Psoas muscle (tissue), 8 donors: ENCODE data around the gene INPP5F. TPM values are rescaled to one million over a fixed set of nuclear protein-coding genes. Genes with fewer than 3 reads are reported as not detected.
A peak's percentile ranks its signal among the peaks of the same experiment; 100 is the strongest.

ENCODE experiments used
- ATAC-seq, 4 donors: fragments of 200-7000 bp; cut with Tn5 transposase; one replicate each; pipeline ENCODE4 v1.9.1; 2020; ENCODE audit warnings: moderate library complexity in 3 of 4, mild to moderate bottlenecking in 2 of 4
- DNase-seq, 2 donors: peaks; one replicate each; pipeline ENCODE4 v3.0.0-alpha.2; 2020
- H3K27ac ChIP-seq: fragments of 200-600 bp; one replicate; pipeline ENCODE4 v1.8.0; 2022
- H3K27me3 ChIP-seq, 3 donors: fragments of 200-600 bp in 1 of 3; one replicate each; pipeline versions ENCODE4 v1.6.1 to v1.8.0; 2013 to 2022; ENCODE audit warnings: low read length in 2 of 3, mild to moderate bottlenecking in 2 of 3, moderate library complexity in 1 of 3; ENCODE audit not compliant: insufficient read depth in 3 of 3
- H3K36me3 ChIP-seq, 2 donors: fragments of 200-600 bp in 1 of 2; one replicate each; pipeline versions ENCODE4 v1.6.1 to v1.8.0; 2013 to 2022; ENCODE audit warnings: low read depth in 1 of 2, mild to moderate bottlenecking in 1 of 2, moderate library complexity in 1 of 2; ENCODE audit not compliant: insufficient read depth in 1 of 2
- H3K4me1 ChIP-seq: fragments of 200-600 bp; one replicate; pipeline ENCODE4 v1.8.0; 2022
- H3K4me3 ChIP-seq: fragments of 200-600 bp; one replicate; pipeline ENCODE4 v1.8.0; 2022; ENCODE audit warnings: mild to moderate bottlenecking
- H3K9me3 ChIP-seq: fragments of 200-600 bp; one replicate; pipeline ENCODE4 v1.8.0; 2022
- CTCF ChIP-seq: fragments of 200-600 bp; IDR thresholded peaks from one replicate; pipeline ENCODE4 v1.8.0; 2022; ENCODE audit warnings: antibody characterized with exemption
- WGBS, 3 donors: extraction: QIAGEN DNeasy Blood & Tissue Kit; methylation state at CpG; one replicate each; pipeline versions ENCODE4 v1.1.6 to v1.1.7; 2013; 5-methylcytosine and 5-hydroxymethylcytosine counted together
- intact Hi-C, 2 donors: fragments of 100-400 bp; cut with DNase I; formaldehyde crosslinking; loops; one replicate each; pipeline versions ENCODE4 v1.11.0 to v1.14.2; 2022
- polyA plus RNA-seq, 3 donors: library from polyadenylated mRNA; stranded (reverse); fragments of 200-250 nt; gene quantifications; one replicate each; pipeline ENCODE4 v1.2.3, GENCODE V29; 2013
- total RNA-seq, 4 donors: library from RNA; stranded (reverse); fragmentation: NEBNext Ultra II Directional in 2 of 4; extraction: Animal tissue kit (Norgen Biotek cat#: 25700) in 2 of 4; gene quantifications; one replicate each; pipeline versions ENCODE4 v1.2.1 to v1.2.4, GENCODE V29; 2021 to 2023
- donor health status: healthy with polysubstance abuse.
- donor health status: DM: no; HTN: no; CAD: no; lungs with moderate emphysema.
- donor health status: Bipolar disorder and iron deficiency.
- donor health status: healthy.
- donor health status: DM: yes; HTN: yes; CAD: no.
- donor health status: DM: no; HTN: no; CAD: no.
- donor health status: DM: no; HTN: no; CAD: no.
- donor health status: DM: yes; HTN: yes; CAD: no.

The INPP5F gene
- total and polyA plus RNA-seq, 7 donors: 6.0 to 12.3 (median 10.0) TPM

DNA sequence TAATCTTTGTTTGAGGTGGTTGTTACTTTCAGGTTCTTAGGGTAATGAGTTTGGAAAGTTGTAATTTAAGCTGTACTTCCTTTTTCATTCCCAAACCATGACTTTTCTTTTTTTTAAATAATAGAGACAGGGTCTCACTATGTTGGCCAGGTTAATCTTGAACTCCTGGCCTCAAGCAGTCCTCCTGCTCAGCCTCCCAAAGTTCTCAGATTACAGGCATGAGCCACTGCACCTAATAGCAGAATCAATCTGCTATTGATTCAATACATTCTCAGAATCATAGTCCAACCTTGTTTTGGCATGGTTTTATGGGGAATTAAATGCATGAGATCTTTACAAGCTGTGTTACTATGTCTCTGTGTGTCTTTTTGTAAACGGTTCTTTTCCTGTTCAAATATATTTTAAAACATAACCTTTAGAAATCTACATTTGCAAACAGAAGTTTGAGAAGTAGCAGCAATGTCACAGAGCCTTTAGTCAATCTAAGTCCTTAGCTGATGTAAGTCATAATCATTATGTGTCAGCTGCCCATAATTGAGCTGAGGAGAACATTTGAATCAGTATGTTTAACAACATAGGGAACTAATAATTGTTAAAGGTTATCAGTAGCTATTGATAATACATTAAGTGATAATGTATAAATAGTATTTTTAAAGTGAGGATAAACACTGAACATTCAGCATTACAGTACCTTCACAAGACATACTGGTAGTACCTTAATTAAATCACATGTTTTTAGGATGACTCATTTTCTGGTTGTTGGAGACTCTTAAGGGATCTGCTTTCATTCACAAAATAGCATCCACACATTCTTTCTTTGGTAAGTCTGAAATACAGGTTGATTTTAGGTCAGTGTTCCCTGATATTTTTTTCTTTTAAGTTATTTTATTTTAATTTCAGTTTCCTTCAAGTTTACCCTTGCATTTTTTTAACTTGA, 8.8 kb downstream of the INPP5F start:
- DNase-seq: no peak
- Histone ChIP-seq H3K27me3 (no peaks in the 10 kb centered on the region), H3K9me3 (no peaks in the 10 kb centered on the region), H3K27ac (no peak overlapping the region), H3K4me1 (peaks cover 55% of the 10 kb centered on the region), H3K4me3 (no peak overlapping the region), H3K36me3 (no peaks in the 10 kb centered on the region)
- no peak for TF ChIP-seq CTCF
- intact Hi-C loops: no loop called here
- peak in 2 of 4 donors; percentile 31 to 46 for ATAC-seq
- WGBS, 3 donors: 54 to 56% (median 56%) methylated on average over 1 of the region's 1 CpG

DNA sequence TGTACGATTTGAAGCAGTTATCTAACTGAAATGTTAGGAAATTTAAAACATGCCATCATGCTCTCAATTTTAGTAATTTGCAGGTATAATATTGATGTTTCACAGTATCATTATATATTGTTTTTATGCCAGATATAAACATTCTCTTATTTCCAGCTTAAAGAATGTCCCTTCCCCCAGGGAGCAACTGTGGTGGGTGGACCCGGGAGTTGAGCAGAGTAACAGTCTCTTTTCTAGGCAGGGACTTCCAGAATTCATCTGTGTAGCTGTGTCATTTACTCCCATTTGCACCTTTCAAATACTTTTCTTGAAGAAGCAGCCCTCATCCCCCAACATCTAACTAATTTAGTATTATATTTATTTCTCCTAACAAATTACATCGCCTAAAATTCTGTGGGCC, 9.6 kb downstream of the INPP5F start:
- intact Hi-C loops: no loop called here
- Histone ChIP-seq H3K27me3 (no peaks in the 10 kb centered on the region), H3K9me3 (no peaks in the 10 kb centered on the region), H3K36me3 (no peaks in the 10 kb centered on the region), H3K4me1 (peaks cover 55% of the 10 kb centered on the region), H3K27ac (no peak overlapping the region), H3K4me3 (no peak overlapping the region)
- WGBS, 3 donors: 83 to 92% (median 86%) methylated on average over 3 of the region's 3 CpGs
- no peak for TF ChIP-seq CTCF
- DNase-seq (no peak), ATAC-seq (no peak)

DNA sequence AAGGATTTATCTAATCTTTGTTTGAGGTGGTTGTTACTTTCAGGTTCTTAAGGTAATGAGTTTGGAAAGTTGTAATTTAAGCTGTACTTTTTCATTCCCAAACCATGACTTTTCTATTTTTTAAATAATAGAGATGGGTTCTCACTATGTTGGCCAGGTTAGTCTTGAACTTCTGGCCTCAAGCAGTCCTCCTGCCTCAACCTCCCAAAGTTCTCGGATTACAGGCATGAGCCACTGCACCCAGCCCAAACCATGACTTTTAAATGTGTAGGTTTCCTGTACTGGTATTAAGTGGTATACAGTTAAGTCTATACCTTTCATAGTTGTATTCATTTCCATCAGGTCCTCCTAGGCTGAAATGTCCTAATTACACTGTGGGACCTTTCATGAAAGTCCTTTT, 10.4 kb downstream of the INPP5F start:
- H3K4me3 ChIP-seq: no peak overlapping the region
- intact Hi-C loops: no loop called here
- no peaks in the 10 kb centered on the region for H3K27me3 ChIP-seq
- 90 to 97% (median 95%) methylated on average over 1 of the region's 1 CpG for WGBS, 3 donors
- H3K36me3 ChIP-seq: no peaks in the 10 kb centered on the region
- H3K27ac ChIP-seq: no peak overlapping the region
- peaks cover 55% of the 10 kb centered on the region for H3K4me1 ChIP-seq
- TF ChIP-seq CTCF: no peak
- ATAC-seq (no peak), DNase-seq (no peak)
- no peaks in the 10 kb centered on the region for H3K9me3 ChIP-seq

DNA sequence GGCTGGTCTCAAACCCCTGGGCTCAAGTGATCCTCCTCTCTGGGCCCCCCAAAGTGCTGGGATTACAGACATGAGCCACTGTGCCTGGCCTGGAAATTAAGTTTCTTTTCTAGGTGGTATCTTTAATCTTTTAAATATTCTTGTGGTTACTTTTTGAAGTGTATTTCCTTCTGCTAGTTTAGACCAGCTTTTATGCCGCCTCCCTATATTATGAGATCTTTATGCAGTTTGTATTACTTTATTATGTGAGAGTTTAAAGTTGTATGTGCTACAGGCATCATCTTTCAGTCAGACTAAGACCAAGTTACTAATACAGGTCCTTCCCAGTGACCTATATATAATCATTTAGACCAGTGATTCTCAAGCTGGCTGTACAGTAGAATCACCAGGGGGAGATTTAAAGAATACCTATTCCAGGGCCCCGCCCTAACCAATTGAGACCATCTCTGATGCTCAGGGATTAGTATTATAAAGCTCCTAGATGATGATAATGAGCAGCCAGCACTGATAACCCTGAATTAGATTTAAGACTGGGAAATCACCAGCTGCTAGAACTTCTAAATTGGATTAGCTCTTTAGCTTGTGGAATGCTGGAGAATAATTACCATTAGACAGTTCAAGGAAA, 11.3 kb downstream of the INPP5F start:
- ATAC-seq: peak in 2 of 4 donors; percentile 35 to 45
- Histone ChIP-seq H3K36me3 (no peaks in the 10 kb centered on the region), H3K4me3 (no peak overlapping the region), H3K9me3 (no peaks in the 10 kb centered on the region), H3K27ac (peak overlapping the region; percentile 71), H3K27me3 (no peaks in the 10 kb centered on the region), H3K4me1 (peaks cover 55% of the 10 kb centered on the region)
- TF ChIP-seq CTCF: no peak
- 96 to 100% (median 98%) methylated on average over 2 of the region's 2 CpGs for WGBS, 3 donors
- intact Hi-C loops: no loop called here
- DNase-seq: no peak
